Activated CD4-positive, alpha-beta T cell treated with anti-CD3 and anti-CD28 coated beads for 24 hours (primary cell): Measurements from ENCODE around the gene CHIA.
"Not testable (repeated sequence)": the region's sequence is repeated elsewhere in the genome, so short reads cannot be mapped to it uniquely, and the experiment has no call there.

Source experiments
- DNase-seq, 2 donors: peaks; one replicate each; pipeline ENCODE4 v3.0.0-alpha.2; 2020; ENCODE audit warnings: low read depth in 2 of 2

The CHIA gene

GRCh38 chr1:111285879-111286278, 4.8 kb upstream of the CHIA start:
- no peak for DNase-seq

- DNase-seq: no peak
Observed at GRCh38 chr1:111286912-111287311, 3.7 kb upstream of the CHIA start.

- no peak for DNase-seq
Observed at GRCh38 chr1:111289371-111289770, 1.3 kb upstream of the CHIA start.

GRCh38 chr1:111290104-111290503, 547 bp upstream of the CHIA start:
- no peak for DNase-seq

- DNase-seq: no peak
Observed at GRCh38 chr1:111294390-111294789, 3.7 kb downstream of the CHIA start.

GRCh38 chr1:111302374-111302773, 11.7 kb downstream of the CHIA start:
- DNase-seq: no peak

- no peak for DNase-seq
Observed at GRCh38 chr1:111309690-111310089, 19.0 kb downstream of the CHIA start.

- DNase-seq: no peak
Observed at GRCh38 chr1:111318523-111318922, 27.9 kb downstream of the CHIA start.

- no peak for DNase-seq
Observed at GRCh38 chr1:111320066-111320879, 29.6 kb downstream of the CHIA start.

GRCh38 chr1:111323231-111323630, 32.6 kb downstream of the CHIA start:
- no peak for DNase-seq

- no peak for DNase-seq
Observed at GRCh38 chr1:111332190-111332589, 41.5 kb downstream of the CHIA start.

- DNase-seq: peak in 1 of 2 donors; percentile 24
Observed at GRCh38 chr1:111334169-111334568, 43.5 kb downstream of the CHIA start.

GRCh38 chr1:111335214-111335877, 44.7 kb downstream of the CHIA start:
- DNase-seq: not testable (repeated sequence)

GRCh38 chr1:111338849-111339248, 48.2 kb downstream of the CHIA start:
- not testable (repeated sequence) for DNase-seq

- DNase-seq: peak; percentile 68
Observed at GRCh38 chr1:111346089-111346885, 55.6 kb downstream of the CHIA start.

GRCh38 chr1:111347026-111347425, 56.4 kb downstream of the CHIA start:
- no peak for DNase-seq

GRCh38 chr1:111351700-111352099, 61.0 kb downstream of the CHIA start:
- no peak for DNase-seq

- DNase-seq: no peak
Observed at GRCh38 chr1:111354584-111354983, 63.9 kb downstream of the CHIA start.

- DNase-seq: no peak
Observed at GRCh38 chr1:111358964-111359363, 68.3 kb downstream of the CHIA start.

- no peak for DNase-seq
Observed at GRCh38 chr1:111359376-111359775, 68.7 kb downstream of the CHIA start.

- DNase-seq: not testable (repeated sequence)
Observed at GRCh38 chr1:111360257-111360656, 69.6 kb downstream of the CHIA start.

- DNase-seq: no peak
Observed at GRCh38 chr1:111361761-111362160, 71.1 kb downstream of the CHIA start.
